Rectal smooth muscle tissue (tissue), 1 donor: ENCODE data around the gene ALPI.
"Not testable (repeated sequence)": the region's sequence is repeated elsewhere in the genome, so short reads cannot be mapped to it uniquely, and the experiment has no call there.

Experiments used
- H3K27ac ChIP-seq: one replicate; pipeline ENCODE4 v1.7.0; 2013; ENCODE audit warnings: low read depth, low read length, inconsistent platforms
- H3K27me3 ChIP-seq: one replicate; pipeline ENCODE4 v1.7.0; 2013; ENCODE audit warnings: low read length; ENCODE audit not compliant: control insufficient read depth, insufficient read depth
- H3K36me3 ChIP-seq: one replicate; pipeline ENCODE4 v1.7.0; 2013; ENCODE audit warnings: low read length; ENCODE audit not compliant: control insufficient read depth, insufficient read depth
- H3K4me1 ChIP-seq: one replicate; pipeline ENCODE4 v1.7.0; 2013; ENCODE audit warnings: low read length; ENCODE audit not compliant: control insufficient read depth, insufficient read depth
- H3K4me3 ChIP-seq: one replicate; pipeline ENCODE4 v1.7.0; 2013; ENCODE audit warnings: low read length
- H3K9ac ChIP-seq: one replicate; pipeline ENCODE4 v1.7.0; 2013; ENCODE audit warnings: low read length

Gene ALPI

DNA sequence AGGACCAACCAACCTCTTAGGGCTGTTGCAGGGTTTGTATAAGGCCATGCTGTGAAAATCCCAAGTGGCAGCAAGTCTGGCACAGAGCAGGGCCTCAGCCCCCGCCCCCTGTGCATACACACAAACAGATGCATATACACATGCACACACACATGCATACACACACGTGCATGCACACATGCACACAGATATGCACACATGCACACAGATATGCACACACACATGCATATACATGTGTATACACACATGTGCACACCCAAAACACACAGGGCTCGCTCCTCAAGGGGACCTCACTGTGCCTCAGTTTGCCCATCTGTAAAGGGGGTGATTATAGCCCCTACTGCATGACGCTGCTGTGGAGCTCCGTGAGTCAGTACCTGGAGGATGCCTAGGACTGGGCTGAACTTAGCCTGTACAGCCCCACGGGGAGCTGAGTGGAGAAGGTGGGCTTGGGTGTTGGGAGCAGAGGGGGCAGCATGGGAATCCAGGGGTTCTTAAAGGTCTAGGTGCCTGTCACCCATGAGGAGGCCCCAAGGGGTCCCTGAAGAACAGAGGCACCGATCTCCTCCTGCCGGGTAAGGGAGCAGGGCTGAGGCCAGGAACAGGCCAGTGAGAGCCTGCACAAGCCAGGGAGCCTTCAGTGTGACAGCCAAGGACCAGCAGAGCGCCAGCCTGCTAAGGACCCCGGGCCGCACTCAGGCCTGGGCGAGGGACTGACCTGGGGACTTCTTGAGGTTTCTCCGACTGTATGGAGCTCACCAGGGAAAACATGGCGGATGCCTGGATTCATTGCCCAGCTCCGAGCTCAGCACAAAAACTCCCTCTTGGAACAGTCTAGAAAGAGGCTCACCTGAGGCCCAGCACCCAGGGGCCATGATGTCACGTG, 24.0 kb upstream of the ALPI start:
- Histone ChIP-seq H3K27me3 (no peaks in the 10 kb centered on the region), H3K4me1 (no peaks in the 10 kb centered on the region), H3K4me3 (no peak overlapping the region), H3K9ac (no peak overlapping the region), H3K36me3 (no peaks in the 10 kb centered on the region), H3K27ac (no peak overlapping the region)

GRCh38 chr2:232432598-232433184, 23.3 kb upstream of the ALPI start:
- H3K4me1 ChIP-seq = no peaks in the 10 kb centered on the region
- no peaks in the 10 kb centered on the region for H3K27me3 ChIP-seq
- H3K27ac ChIP-seq = no peak overlapping the region
- H3K4me3 ChIP-seq = no peak overlapping the region
- H3K9ac ChIP-seq = no peak overlapping the region
- H3K36me3 ChIP-seq = no peaks in the 10 kb centered on the region

DNA sequence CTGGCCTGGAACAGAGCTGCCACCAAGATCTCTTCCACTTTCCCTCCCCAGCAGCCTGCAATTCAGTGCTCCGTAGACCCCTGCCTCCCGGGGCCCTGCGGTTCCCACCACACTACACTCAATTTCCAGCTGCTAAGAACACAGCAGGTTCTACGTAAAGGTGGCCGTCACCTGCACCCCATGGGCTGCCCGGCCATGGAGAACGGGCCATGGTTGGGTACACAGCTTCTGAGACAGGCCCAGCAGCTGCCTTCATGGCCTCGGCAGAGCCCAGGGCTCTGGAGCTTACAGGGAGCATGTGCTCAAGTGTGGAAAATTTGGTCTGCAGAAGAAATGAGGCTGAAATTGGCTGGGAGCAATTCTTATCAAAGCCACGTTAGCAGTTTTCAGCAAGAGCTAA, 22.3 kb upstream of the ALPI start:
- not testable (repeated sequence) for H3K9ac ChIP-seq, H3K27me3 ChIP-seq, H3K36me3 ChIP-seq, H3K4me3 ChIP-seq, H3K4me1 ChIP-seq, H3K27ac ChIP-seq

- no peak overlapping the region for H3K27ac ChIP-seq
- H3K36me3 ChIP-seq = no peaks in the 10 kb centered on the region
- no peak overlapping the region for H3K4me3 ChIP-seq
- H3K9ac ChIP-seq = no peak overlapping the region
- H3K4me1 ChIP-seq = no peaks in the 10 kb centered on the region
- no peaks in the 10 kb centered on the region for H3K27me3 ChIP-seq
Observed at GRCh38 chr2:232434091-232434490, 21.9 kb upstream of the ALPI start.

GRCh38 chr2:232434563-232435374, 21.2 kb upstream of the ALPI start:
- no peaks in the 10 kb centered on the region for H3K27me3 ChIP-seq
- H3K4me3 ChIP-seq = no peak overlapping the region
- no peaks in the 10 kb centered on the region for H3K4me1 ChIP-seq
- no peak overlapping the region for H3K9ac ChIP-seq
- H3K27ac ChIP-seq = no peak overlapping the region
- H3K36me3 ChIP-seq = no peaks in the 10 kb centered on the region

DNA sequence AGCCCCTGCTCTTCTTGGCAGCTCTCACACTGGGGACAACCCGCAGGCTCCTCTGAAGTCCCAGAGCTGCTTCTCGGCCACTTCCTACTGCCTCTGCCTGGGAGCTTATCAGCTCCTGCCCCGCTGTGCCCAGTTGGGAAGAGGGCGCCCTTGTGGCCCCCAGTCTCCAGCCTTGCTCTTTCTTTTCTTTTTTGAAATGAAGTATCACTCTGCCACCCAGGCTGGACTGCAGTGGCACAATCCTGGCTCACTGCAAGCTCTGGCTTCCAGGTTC, 20.6 kb upstream of the ALPI start:
- Histone ChIP-seq H3K4me1 (no peaks in the 10 kb centered on the region), H3K9ac (no peak overlapping the region), H3K27ac (no peak overlapping the region), H3K36me3 (no peaks in the 10 kb centered on the region), H3K27me3 (no peaks in the 10 kb centered on the region), H3K4me3 (no peak overlapping the region)

GRCh38 chr2:232435805-232436204, 20.1 kb upstream of the ALPI start:
- Histone ChIP-seq H3K27me3 (peaks cover 3% of the 10 kb centered on the region), H3K4me3 (no peak overlapping the region), H3K36me3 (no peaks in the 10 kb centered on the region), H3K4me1 (no peaks in the 10 kb centered on the region), H3K27ac (no peak overlapping the region), H3K9ac (no peak overlapping the region)

DNA sequence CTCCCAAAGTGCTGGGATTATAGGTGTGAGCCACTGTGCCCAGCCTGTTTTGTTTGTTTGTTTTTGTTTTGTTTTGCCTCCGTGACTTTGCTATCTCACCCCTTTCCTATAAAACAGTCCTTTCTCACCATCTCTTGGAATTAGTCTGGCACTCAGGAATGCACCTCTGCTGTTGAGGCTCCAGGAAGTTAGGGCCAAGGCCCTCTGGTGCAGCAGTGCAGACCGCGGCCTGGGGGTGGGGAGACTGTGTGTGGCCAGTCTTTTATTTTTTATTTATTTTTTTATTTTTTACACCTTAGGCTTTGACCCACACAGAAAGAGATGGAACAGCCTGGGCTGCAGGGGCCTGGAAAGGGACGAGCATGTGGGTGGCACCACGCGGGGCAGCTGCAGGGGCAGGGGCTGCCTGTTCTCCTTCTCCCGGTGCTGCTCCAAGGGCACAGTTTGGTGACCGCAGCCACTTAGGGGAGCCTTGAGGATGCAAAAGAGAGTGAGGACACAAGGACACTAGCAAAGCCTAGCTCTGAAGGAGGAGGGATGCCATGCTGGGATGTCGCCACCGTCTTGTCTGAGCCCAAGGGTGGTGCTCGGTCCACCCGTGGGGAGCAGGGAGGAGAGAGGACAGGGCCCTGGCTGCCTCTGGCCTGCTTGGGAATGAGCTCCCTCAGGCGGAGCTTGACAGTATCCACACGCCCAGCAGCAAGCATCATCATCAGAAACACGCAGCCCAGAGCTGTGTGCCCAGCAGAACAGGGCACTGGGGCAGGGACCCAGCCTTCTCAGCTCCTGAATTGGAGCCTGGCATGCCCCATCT, 19.4 kb upstream of the ALPI start:
- Histone ChIP-seq H3K4me3 (no peak overlapping the region), H3K27me3 (peaks cover 3% of the 10 kb centered on the region), H3K9ac (no peak overlapping the region), H3K27ac (no peak overlapping the region), H3K4me1 (no peaks in the 10 kb centered on the region), H3K36me3 (no peaks in the 10 kb centered on the region)

- H3K27ac ChIP-seq = no peak overlapping the region
- no peak overlapping the region for H3K9ac ChIP-seq
- no peaks in the 10 kb centered on the region for H3K4me1 ChIP-seq
- H3K36me3 ChIP-seq = no peaks in the 10 kb centered on the region
- no peak overlapping the region for H3K4me3 ChIP-seq
- H3K27me3 ChIP-seq = peaks cover 3% of the 10 kb centered on the region
Observed at GRCh38 chr2:232437195-232437571, 18.8 kb upstream of the ALPI start.

DNA sequence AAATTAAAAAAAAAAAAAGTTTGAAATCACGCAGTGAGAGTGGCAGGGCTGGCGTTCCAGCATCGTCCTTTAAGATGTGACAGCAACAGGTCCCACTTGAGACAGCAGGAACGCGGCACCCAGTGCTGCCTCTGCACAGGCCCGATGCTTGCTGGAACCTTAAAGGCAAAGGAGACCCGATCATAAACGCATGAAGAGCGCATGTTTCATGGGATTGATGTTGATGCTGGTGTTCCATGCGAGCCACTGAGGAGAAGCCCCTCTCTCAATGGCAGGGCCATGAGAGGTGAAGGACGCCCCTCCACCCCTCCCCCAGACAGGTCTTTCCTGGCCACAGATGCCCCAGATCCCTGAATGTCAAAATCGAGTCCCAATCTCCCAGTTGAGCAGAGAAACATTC, 17.9 kb upstream of the ALPI start:
- no peak overlapping the region for H3K27ac ChIP-seq
- no peak overlapping the region for H3K4me3 ChIP-seq
- no peaks in the 10 kb centered on the region for H3K36me3 ChIP-seq
- peaks cover 3% of the 10 kb centered on the region for H3K27me3 ChIP-seq
- no peak overlapping the region for H3K9ac ChIP-seq
- H3K4me1 ChIP-seq = no peaks in the 10 kb centered on the region

- Histone ChIP-seq H3K36me3 (no peaks in the 10 kb centered on the region), H3K27me3 (peaks cover 3% of the 10 kb centered on the region), H3K27ac (no peak overlapping the region), H3K9ac (no peak overlapping the region), H3K4me3 (no peak overlapping the region), H3K4me1 (no peaks in the 10 kb centered on the region)
Observed at GRCh38 chr2:232438951-232439757, 16.8 kb upstream of the ALPI start.
